ENCODE measurements around the gene OVOL1. TPM values are rescaled to one million over a fixed set of nuclear protein-coding genes. Genes with fewer than 3 reads are reported as not detected.

Gene OVOL1
- total RNA-seq, 3 donors from 2014 or later (not counting 1 experiment from before 2014, with no cell fraction given) = 0.11 to 0.12 TPM; not detected in 1

GRCh38 chr11:65778901-65779668, 7.8 kb upstream of the OVOL1 start:
- DNase-seq (no peak), ATAC-seq (no peak)
- Mint-ChIP-seq H3K4me1 (peaks cover 6 to 20% of the 10 kb centered on the region in 2 donors), H3K4me3 (peak overlapping the region; percentile 86), H3K9me3 (no peaks in the 10 kb centered on the region), H3K27ac (no peak overlapping the region), H3K27me3 (ENCODE audit: low read depth in 2 of 2) (peaks cover 0 to 5% of the 10 kb centered on the region in 2 donors), H3K36me3 (no peaks in the 10 kb centered on the region)
- Histone ChIP-seq H3K27me3 (ENCODE audit: control insufficient read depth, insufficient read depth, low read length) (no peaks in the 10 kb centered on the region), H3K27ac (ENCODE audit: low read length) (no peak overlapping the region), H3K4me1 (ENCODE audit: control insufficient read depth, insufficient read depth, low read length) (peaks cover 27% of the 10 kb centered on the region), H3K36me3 (ENCODE audit: control insufficient read depth, insufficient read depth, low read length) (peaks cover 22% of the 10 kb centered on the region), H3K4me3 (ENCODE audit: low read length) (no peak overlapping the region), H3K9me3 (ENCODE audit: control insufficient read depth, insufficient read depth, low read length) (no peaks in the 10 kb centered on the region)
- 98% methylated on average over 25 of the region's 25 CpGs for WGBS (ENCODE audit: insufficient coverage)
- no peak for TF ChIP-seq CTCF (IDR thresholded peaks at IDR 0.05)
- intact Hi-C loops (cut with micrococcal nuclease) = no loop called here

DNA sequence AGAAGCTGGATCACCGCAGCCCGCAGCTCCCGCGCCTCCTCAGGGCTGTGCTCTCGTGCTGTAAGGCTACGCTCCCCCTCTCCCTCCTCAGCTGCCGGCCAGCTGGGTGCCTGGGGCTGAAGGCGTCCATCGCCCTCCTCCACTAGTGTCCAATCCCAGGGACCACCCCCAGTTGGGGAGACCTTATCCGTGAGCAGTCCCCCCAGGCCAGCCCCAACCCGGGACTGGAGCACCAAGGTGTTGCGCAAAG, 7.3 kb upstream of the OVOL1 start:
- TF ChIP-seq CTCF (IDR thresholded peaks at IDR 0.05) = no peak
- Mint-ChIP-seq H3K36me3 (no peaks in the 10 kb centered on the region), H3K27me3 (ENCODE audit: low read depth in 2 of 2) (peaks cover 0 to 7% of the 10 kb centered on the region in 2 donors), H3K9me3 (no peaks in the 10 kb centered on the region), H3K27ac (peak overlapping the region; percentile 45 to 90), H3K4me3 (peak overlapping the region; percentile 86), H3K4me1 (peaks cover 6 to 20% of the 10 kb centered on the region in 2 donors)
- intact Hi-C loops (cut with micrococcal nuclease) = no loop called here
- Histone ChIP-seq H3K4me3 (ENCODE audit: low read length) (peak overlapping the region; percentile 84), H3K36me3 (ENCODE audit: control insufficient read depth, insufficient read depth, low read length) (peaks cover 22% of the 10 kb centered on the region), H3K4me1 (ENCODE audit: control insufficient read depth, insufficient read depth, low read length) (peaks cover 27% of the 10 kb centered on the region), H3K27me3 (ENCODE audit: control insufficient read depth, insufficient read depth, low read length) (no peaks in the 10 kb centered on the region), H3K27ac (ENCODE audit: low read length) (no peak overlapping the region), H3K9me3 (ENCODE audit: control insufficient read depth, insufficient read depth, low read length) (no peaks in the 10 kb centered on the region)
- ATAC-seq (no peak), DNase-seq (no peak)
- WGBS (ENCODE audit: insufficient coverage) = 88% methylated on average over 12 of the region's 12 CpGs

DNA sequence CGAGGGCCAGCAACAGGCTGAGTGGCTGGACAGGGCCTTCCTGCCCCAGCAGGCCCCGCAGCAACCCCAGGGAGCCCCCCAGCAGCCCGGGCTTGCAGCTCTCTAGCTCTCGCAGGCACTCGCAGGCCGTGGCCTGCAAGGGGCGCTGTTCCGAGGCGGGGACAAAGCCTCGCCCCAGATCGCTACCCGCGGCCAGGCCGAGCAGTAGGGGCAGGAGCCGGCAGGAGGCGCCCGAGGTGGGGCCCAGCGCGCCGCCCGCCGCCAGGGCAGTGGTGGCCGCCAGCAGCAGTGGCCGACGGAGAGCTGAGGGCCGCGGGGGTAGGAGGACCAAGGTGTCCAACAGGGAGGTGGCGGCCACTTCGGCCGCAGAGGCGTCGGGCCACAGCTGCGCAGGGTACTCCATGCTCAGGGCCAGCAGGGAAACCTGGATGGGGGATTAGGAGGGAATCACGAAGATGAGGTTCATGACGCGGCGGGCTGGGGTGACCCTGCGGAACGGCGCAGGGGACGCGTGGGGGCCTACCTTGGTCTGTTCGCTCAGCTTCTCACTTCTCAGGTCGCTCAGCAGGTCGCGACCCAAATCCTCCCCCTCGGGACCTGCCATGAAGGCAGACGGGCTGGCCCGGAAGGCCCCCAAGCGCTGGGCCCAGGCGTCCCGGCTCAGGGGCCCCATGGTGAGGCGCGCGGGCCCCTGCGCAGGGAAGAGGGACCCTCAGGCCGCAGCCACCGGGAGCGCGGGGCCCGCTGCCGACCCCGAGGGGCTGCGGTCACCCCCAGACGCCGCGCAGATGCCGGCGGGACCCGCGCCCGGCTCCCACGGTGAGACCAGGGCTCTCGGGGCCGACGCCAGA, 6.7 kb upstream of the OVOL1 start:
- intact Hi-C loops (cut with micrococcal nuclease) = loop anchor here (1.0 to 10.0 kb wide), 3 partner anchors 39 to 425 kb away; partner anchors contain the start of gene TIGD3

More for the DNA sequence above, 6.7 kb upstream of the OVOL1 start:
- TF ChIP-seq CTCF (IDR thresholded peaks at IDR 0.05) = peak; percentile 91
- Mint-ChIP-seq H3K36me3 (no peaks in the 10 kb centered on the region), H3K27me3 (ENCODE audit: low read depth in 2 of 2) (peaks cover 2 to 8% of the 10 kb centered on the region in 2 donors), H3K27ac (peak overlapping the region; percentile 45 to 90), H3K4me1 (peaks cover 6 to 16% of the 10 kb centered on the region in 2 donors), H3K4me3 (peak overlapping the region; percentile 86), H3K9me3 (no peaks in the 10 kb centered on the region)
- ATAC-seq (peak; percentile 61 to 89 (median 76)), DNase-seq (peak; percentile 73 to 86)
- Histone ChIP-seq H3K27ac (ENCODE audit: low read length) (peak overlapping the region; percentile 50), H3K4me1 (ENCODE audit: control insufficient read depth, insufficient read depth, low read length) (peaks cover 27% of the 10 kb centered on the region), H3K27me3 (ENCODE audit: control insufficient read depth, insufficient read depth, low read length) (no peaks in the 10 kb centered on the region), H3K4me3 (ENCODE audit: low read length) (peak overlapping the region; percentile 84), H3K36me3 (ENCODE audit: control insufficient read depth, insufficient read depth, low read length) (peaks cover 22% of the 10 kb centered on the region), H3K9me3 (ENCODE audit: control insufficient read depth, insufficient read depth, low read length) (no peaks in the 10 kb centered on the region)
- 2% methylated on average over 76 of the region's 76 CpGs for WGBS (ENCODE audit: insufficient coverage)

Measured in natural killer cell (primary cell).